HG02571 (cell line): ENCODE measurements around the gene CACNA2D4.

Experiments
- ATAC-seq: cut with Tn5 transposase; IDR thresholded peaks from one replicate; pipeline ENCODE4 v1.9.1; 2021; ENCODE audit warnings: mild to moderate bottlenecking, moderate library complexity; ENCODE audit not compliant: unreplicated experiment

The CACNA2D4 gene

DNA sequence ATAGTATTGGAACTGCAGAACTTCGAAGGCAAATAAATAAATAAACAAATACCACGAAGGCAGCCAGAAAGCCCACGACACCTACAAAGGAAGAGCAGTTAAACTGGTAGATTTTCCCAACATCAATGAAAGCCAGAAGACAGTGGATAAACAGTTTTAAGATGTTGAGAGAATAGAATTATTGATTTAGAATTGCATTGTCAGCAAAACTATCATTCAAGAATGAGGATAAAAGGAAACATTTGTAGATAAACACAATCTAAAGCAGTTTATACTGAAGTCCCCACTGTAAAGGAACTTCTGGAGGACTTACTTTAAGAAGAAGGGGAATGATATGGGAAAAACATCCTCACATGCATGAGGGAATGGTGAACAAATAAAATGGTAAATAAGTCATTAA, 29.5 kb downstream of the CACNA2D4 start:
- no peak for ATAC-seq

- no peak for ATAC-seq
Measured at GRCh38 chr12:1886396-1887008, 31.9 kb downstream of the CACNA2D4 start.

- ATAC-seq, result no peak
Measured at GRCh38 chr12:1885599-1886245, 32.7 kb downstream of the CACNA2D4 start.

DNA sequence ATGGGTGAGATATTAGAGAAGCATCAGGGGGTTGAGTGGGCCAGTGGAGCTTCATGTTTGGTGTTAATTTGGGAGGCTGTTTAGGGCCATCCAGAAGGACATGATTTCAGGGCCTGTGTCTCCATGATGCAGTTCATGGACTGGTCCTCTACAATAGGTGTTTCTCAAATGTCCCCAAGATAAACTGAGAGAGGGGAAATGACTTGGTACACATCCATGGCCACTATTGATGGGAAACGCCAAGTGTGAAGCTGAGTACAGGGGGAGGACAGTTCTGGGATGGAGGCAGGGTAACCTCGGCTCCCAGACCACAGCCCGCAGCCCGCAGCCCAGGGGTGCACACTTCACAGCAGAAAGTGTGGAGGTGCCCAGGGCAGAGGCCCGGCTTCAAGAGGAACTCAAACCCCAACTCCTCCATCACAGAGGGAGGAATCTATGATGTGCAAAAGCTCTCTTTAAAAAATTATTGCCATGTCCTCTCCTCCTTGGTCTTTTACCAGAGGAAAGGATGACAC, 33.3 kb downstream of the CACNA2D4 start:
- ATAC-seq, result no peak

- ATAC-seq, result no peak
Measured at GRCh38 chr12:1884651-1885050, 33.8 kb downstream of the CACNA2D4 start.

- ATAC-seq, result no peak
Measured at GRCh38 chr12:1883513-1883912, 34.9 kb downstream of the CACNA2D4 start.

DNA sequence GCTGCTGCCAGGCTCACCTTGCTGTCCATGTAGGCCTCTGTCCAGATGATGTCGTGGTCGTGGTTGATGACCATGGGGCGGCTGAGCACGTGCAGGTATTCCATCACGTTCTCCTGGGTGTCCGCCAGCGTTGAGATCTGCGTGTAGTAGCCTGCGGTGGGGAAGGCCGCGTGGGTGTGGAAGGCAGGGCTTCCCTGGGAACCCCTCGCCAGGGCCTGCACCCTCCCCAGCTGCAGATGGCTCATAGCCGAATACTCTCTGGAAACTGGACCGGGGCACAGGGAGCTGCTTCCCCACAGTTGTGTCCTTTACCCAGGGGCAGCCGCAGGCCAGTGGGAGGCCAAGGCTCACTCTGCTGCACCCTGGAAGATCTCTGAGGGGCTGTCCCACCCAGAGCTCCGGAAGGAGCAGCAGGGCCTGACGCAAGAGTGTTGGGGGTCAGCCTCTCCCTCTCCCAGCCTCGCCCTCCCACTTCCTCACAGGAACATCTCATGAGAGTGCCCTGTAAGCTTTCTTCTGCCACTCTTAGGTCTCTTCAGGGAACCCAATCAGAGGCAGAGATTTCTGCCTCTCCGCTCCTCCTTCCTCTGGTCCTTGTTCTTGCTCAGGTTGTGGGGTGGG, 35.5 kb downstream of the CACNA2D4 start:
- ATAC-seq, result no peak

- ATAC-seq, result no peak
Measured at GRCh38 chr12:1882405-1882804, 36.0 kb downstream of the CACNA2D4 start.

- ATAC-seq, result no peak
Measured at GRCh38 chr12:1881936-1882335, 36.5 kb downstream of the CACNA2D4 start.

DNA sequence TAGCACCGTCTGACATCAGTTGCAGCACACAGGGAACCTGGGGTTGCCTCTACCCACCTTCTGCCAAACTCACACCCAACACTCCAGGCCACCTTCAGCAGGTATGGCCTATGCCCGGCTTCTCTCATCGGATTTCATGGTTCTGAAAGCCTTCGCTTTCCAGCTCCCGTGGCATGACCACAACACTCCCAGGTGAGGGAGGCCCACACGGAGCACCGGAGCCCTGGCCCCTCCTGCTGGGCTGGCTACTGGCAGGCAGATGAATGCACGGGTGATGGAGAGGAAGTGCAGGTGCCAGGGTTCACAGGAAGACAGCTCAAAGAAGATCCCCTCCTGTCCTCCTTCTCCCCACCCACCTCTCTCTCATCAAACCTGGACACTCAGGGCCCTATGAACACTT, 37.2 kb downstream of the CACNA2D4 start:
- no peak for ATAC-seq

DNA sequence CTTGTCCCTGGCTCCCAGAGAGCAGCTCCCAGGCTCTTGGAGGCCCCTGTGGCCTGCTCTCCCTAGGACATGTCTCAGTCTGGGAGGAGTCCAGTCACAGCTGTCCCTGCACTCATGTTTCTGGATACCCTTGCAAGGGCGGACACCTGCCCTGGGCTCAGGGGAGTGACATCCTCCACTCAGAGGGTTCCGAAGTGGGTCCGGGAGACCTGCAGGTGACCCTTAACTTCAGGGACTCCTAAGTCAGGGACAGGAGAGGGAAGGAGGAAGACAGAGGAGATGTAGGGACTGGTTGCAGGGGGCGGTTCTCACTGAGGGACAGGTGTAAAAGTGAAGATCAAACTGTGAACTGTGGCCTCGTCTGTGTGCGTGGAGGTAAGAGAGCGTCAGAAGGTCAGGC, 37.6 kb downstream of the CACNA2D4 start:
- ATAC-seq, result no peak

DNA sequence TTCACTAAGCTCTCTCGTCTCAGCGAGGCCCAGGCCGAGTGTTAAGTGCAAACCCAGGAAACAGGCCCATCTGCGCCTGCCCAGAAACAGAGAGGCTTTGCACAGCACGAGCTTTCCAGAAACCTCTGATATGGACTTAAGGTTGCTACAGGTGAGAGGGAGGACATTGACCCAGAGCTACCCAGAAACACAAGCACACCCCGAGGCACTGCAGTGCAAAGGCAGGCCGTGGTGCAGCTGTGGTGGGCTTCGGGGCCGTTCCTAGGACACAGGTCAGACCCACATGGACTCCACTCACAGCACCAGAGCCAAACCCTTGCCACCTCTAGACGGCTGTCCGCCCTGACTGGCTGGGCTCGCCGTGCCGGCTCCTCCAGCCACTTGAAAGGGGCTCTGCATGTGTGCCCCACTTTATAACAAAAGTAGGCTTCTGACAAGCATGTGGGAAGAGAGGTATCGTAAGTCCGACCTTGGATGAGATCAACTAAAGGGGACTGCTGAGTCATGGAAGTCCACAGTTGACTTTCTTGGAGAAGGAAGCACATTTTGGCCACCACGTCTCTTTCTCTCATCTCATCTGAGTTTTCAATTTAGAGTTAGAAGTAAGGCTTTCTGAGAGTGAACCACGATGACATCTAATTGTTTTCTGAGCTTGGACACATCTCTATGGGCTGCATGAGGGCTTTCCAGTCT, 38.2 kb downstream of the CACNA2D4 start:
- ATAC-seq, result no peak

- no peak for ATAC-seq
Measured at GRCh38 chr12:1879633-1880032, 38.8 kb downstream of the CACNA2D4 start.

DNA sequence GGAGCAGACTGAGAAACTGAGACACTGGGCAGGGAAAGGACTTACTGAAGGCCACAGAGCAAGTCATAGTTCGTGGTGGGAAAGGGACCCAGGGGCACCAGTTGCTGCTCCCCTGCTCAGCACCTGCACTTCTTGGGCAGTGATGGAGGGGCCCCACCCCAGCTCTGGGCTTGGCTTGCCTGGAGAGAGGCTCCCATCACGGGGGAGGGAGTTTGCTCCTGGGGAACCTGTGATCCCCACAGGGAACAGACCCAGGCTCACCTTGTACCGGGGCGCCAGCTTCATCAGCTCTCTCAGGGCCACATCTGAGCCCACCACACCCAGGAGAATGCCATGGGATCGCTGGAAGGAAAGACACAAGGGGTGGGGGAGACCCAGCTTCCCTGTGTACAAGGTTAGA, 39.8 kb downstream of the CACNA2D4 start:
- ATAC-seq, result no peak

- no peak for ATAC-seq
Measured at GRCh38 chr12:1878214-1878613, 40.2 kb downstream of the CACNA2D4 start.

DNA sequence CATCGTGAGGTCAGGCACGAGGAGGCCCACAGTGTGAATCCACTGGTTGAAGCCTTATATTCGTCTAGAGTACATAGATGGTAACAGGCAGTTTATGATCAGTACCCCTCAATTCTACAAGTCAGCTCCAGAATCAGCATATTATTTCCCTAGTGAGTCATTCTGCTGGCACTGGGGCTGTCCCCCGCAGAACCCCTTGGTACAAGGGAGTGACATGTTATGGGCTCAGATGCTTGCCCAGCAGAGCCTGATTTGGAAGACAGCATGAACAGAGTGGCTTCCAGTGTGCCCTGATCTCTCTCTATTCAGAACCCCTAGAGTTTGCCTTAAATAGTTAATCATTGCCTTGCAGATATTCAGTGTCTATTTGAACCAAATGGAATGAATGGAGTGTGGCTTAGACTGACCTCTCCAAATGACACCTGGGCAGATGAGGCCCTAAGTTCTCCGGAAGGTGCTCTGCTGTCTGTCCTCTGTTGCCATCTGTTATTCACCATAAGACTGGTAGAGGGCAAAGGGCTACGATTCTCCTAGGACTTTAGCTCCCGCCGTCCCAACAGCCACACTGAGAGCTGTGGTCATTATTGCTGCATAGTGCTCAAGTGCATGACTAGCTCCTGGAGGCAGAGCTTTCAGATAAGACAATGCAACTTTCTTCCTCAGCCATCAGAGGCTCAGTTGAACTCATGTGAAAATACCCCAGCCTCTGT, 41.1 kb downstream of the CACNA2D4 start:
- ATAC-seq, result no peak

GRCh38 chr12:1876086-1876485, 42.4 kb downstream of the CACNA2D4 start:
- no peak for ATAC-seq

GRCh38 chr12:1875608-1876007, 42.8 kb downstream of the CACNA2D4 start:
- no peak for ATAC-seq

GRCh38 chr12:1873531-1874510, 44.6 kb downstream of the CACNA2D4 start:
- no peak for ATAC-seq

- ATAC-seq, result no peak
Measured at GRCh38 chr12:1872448-1872847, 46.0 kb downstream of the CACNA2D4 start.
